ENCODE data around the gene STK25.

The STK25 gene

DNA sequence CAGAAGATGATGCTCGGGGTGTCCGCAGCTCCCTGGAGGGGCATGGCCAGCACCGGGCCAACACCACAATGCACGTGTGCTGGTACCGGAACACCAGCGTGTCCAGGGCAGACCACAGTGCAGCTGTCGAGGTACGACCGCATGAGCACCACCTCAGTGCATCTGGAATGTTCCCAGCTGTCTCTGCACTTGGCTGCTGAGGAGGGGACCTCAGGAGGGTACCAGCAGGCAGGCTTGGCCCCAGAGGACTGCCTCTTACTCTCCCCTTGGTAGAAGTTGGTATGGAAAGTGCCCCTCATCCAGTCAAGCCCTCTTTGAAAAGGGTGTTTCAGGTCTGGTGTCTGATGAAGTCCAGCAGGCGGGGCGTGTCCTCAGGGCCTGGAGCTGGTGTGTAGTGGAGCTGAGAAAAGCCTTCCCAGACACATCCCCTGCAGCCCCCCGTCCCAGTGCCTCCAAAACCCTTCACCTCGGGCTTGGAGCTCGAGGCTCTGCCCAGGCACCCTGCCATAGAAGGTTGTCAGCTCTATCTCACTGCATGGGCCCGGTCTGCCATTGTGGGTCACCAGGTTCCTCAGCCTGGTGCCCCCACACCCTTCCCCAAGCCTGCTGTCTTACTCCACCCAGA lies 16.7 kb downstream of the STK25 start:
- no peak overlapping the region for H3K4me3 ChIP-seq (ENCODE audit: low read depth, low read length)
- DNase-seq (ENCODE audit: low read depth): no peak
- TF ChIP-seq, protein P1, sequence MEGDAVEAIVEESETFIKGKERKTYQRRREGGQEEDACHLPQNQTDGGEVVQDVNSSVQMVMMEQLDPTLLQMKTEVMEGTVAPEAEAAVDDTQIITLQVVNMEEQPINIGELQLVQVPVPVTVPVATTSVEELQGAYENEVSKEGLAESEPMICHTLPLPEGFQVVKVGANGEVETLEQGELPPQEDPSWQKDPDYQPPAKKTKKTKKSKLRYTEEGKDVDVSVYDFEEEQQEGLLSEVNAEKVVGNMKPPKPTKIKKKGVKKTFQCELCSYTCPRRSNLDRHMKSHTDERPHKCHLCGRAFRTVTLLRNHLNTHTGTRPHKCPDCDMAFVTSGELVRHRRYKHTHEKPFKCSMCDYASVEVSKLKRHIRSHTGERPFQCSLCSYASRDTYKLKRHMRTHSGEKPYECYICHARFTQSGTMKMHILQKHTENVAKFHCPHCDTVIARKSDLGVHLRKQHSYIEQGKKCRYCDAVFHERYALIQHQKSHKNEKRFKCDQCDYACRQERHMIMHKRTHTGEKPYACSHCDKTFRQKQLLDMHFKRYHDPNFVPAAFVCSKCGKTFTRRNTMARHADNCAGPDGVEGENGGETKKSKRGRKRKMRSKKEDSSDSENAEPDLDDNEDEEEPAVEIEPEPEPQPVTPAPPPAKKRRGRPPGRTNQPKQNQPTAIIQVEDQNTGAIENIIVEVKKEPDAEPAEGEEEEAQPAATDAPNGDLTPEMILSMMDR (IDR thresholded peaks at IDR 0.05; ENCODE audit: control insufficient read depth, extremely low read depth, insufficient read depth): no peak

DNA sequence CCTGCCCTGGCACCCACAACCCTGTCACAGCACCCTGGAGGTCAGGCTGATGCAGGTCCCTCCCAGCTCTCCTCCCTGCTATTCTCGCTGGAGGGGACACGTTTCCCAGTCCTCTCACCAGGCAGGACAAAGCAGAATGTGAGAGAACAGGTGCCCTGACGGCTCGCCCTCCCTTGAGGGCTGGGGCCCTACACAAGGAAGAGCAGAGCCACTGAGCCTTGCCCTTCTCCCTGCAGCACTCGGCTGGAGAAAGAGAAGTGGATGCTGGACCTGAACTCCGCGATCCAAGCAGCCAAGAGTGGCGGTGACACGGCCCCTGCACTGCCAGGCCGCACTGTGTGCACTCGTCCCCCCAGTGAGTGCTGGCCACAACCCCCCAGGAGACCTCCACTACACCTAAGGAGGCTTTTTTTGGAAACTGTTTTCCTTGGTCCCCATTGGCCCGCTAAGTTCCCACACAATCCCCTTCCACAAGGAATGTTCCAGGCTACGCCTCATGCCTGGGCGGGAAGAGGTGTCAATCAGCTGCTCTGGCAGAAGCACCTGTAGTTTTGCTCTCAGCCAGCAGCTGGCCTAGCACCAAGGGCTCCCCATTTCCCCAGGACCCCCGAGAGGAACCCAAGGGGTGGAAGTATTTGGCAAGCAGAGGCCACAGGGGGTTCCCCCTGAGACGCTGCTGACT lies 17.4 kb downstream of the STK25 start:
- DNase-seq (ENCODE audit: low read depth): no peak
- H3K4me3 ChIP-seq (ENCODE audit: low read depth, low read length): no peak overlapping the region
- TF ChIP-seq, protein P1 (IDR thresholded peaks at IDR 0.05; ENCODE audit: control insufficient read depth, extremely low read depth, insufficient read depth): no peak

DNA sequence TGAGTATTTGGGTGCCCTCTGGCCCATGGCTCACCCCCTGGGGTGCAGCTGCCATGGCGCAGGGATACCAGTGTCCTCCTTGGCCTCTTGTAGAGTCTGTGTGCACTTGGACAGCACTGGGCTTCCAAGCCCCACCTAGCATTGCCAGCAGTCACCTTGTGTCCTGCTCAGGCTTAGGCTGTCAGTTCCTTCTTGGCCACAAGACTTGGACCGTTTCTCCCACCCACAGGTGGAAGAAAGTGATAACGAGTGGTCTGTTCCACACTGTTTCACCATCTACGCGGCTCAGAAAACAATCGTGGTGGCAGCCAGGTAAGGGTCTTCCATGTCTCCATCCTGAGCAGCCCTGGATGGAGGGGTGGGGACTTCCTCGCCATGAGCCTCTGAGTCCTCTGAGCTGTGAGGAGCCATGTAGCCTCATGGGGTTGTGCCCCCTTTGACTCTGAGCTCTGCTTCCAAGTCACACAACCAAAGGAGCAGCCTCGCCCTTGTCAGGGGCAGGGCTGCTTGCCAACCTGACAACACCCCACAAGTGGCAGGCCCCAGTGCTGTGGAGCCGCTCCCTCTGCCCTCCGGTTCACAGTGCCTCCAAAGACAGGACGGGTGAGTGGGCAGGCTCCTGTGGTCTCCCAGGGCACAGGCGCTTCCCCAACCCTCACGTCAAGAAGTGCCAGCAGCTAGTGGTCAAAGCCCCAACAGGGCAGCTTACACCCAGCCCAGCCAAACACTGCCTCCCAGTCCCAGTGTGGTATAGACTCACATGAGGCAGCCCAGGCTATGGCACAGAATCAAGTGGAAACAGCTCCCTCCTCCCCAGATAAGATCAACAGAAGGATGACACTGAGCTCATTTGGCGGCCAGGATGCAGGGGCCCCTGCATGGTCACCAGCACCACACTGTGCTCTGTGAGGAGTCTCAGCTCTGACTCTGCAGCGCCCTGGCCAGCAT lies 18.4 kb downstream of the STK25 start:
- DNase-seq (ENCODE audit: low read depth): no peak
- TF ChIP-seq, protein P1 (IDR thresholded peaks at IDR 0.05; ENCODE audit: control insufficient read depth, extremely low read depth, insufficient read depth): no peak
- no peak overlapping the region for H3K4me3 ChIP-seq (ENCODE audit: low read depth, low read length)

DNA sequence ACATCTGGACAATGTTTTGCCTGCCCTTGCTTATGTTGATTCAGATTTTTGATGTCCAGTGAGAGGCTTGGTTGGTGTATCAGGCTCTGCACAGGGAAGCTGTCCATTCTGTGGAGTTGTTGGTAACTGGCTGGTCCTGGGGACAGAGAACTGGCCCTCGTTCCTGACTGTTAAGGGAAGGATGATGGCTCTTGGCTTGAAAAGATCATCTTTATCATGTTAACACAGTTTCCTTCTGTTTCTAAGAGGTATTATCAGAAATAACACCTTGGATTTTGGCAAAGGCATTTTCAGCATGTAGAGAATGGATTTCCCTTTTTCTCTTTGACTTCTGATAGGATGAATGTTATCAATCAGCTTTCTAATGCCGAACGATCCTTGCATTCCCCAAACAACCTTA lies 19.3 kb downstream of the STK25 start:
- H3K4me3 ChIP-seq (ENCODE audit: low read depth, low read length): no peak overlapping the region
- no peak for DNase-seq (ENCODE audit: low read depth)
- TF ChIP-seq, protein P1 (IDR thresholded peaks at IDR 0.05; ENCODE audit: control insufficient read depth, extremely low read depth, insufficient read depth): no peak

DNA sequence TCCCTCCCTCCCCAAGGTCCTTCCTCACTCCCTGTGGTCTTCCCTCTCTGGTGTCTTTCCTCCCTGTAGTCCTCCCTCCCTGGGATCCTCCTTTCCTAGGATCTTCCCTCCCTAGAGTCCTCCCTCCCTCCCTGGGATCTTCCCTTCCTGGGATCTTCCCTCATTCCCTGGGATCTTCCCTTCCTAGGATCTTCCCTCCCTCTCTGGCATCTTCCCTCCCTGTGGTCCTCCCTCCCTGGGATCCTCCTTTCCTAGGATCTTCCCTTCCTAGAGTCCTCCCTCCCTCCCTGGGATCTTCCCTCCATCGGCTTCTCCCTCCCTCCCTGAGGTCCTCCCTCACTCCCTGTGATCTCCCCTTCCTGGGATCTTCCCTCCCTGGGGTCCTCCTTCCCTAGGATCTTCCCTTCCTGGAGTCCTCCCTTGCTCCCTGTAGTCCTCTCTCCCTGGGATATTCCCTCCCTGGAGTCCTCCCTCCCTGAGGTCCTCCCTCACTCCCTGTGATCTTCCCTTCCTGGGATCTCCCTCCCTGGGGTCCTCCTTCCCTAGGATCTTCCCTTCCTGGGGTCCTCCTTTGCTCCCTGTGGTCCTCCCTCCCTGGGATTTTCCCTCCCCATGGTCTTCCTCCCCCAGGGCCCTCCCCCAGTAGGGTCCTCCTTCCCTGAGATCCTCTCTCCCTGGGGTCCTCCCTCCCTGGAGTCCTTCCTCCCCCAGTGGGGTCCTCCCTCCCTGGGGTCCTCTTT lies 23.0 kb downstream of the STK25 start:
- TF ChIP-seq, protein P1 (IDR thresholded peaks at IDR 0.05; ENCODE audit: control insufficient read depth, extremely low read depth, insufficient read depth): no peak
- DNase-seq (ENCODE audit: low read depth): no peak

DNA sequence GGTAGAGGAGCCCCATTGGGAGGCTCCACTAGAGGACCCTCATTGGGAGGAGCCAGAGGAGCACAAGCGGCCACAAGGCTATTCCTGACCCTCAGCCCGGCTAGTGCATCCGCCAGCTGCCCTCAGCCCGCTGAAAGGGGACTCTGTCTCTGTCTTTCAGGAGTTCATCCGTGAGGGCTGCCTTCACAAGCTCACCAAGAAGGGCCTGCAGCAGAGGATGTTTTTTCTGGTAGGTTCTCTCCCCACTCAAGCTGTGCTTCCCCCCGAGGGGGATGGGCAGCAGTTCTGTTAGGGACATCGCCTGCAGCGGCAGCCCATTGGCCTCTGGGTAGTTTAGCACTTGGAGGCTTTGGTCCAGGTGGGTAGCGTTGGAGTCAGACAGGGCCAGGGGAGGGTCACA lies 25.1 kb downstream of the STK25 start:
- DNase-seq (ENCODE audit: low read depth): no peak

More for the DNA sequence above, 23.0 kb downstream of the STK25 start:
- H3K4me3 ChIP-seq (ENCODE audit: low read depth, low read length): no peak overlapping the region

More for the DNA sequence above, 25.1 kb downstream of the STK25 start:
- H3K4me3 ChIP-seq (ENCODE audit: low read depth, low read length): no peak overlapping the region
- TF ChIP-seq, protein P1 (IDR thresholded peaks at IDR 0.05; ENCODE audit: control insufficient read depth, extremely low read depth, insufficient read depth): no peak

All from LNCaP clone FGC (cell line).